NOMO-1 treated with dmso at 0.1 percent for 144 hours (cell line): ENCODE measurements around the gene INSIG2.

ENCODE experiments used
- DNase-seq: peaks from one replicate; lab custom pipeline; 2025; ENCODE audit not compliant: unreplicated experiment; lab: John Stamatoyannopoulos, UW

The INSIG2 gene

DNA sequence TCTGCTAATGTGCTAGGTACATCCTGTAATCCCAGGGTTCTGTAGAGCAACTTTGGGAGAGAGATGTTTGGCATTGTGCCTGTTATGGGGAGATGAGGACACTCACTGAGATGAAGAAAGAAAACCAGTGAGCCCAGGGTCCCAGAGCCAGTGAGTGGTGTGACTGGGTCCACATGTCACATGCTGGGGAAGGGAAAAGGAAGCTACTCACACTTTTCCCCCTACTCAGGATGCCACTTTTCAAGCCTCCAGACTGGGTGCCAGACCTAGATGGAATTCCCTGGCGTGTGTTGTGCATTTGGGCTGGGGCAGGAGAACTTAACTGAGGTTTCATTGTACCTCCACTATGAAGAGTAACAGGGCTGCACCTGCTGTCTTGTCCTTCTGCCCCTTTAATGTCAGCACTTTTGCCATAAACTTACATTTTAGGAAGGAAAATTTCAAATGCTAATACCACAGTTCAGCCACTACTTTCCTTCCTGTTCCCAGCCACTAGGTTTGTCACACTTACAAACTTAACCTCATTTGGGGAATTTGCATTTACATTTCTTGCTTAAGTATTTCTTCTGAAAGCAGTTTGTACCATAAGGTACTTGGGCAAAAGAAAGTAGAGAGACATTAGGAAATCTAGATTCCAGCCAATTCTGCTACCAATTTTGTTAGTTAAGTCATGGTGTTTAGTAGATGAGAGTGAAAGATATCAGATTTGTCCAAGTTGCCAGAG is 10.2 kb downstream of the INSIG2 start:
- DNase-seq: no peak

DNA sequence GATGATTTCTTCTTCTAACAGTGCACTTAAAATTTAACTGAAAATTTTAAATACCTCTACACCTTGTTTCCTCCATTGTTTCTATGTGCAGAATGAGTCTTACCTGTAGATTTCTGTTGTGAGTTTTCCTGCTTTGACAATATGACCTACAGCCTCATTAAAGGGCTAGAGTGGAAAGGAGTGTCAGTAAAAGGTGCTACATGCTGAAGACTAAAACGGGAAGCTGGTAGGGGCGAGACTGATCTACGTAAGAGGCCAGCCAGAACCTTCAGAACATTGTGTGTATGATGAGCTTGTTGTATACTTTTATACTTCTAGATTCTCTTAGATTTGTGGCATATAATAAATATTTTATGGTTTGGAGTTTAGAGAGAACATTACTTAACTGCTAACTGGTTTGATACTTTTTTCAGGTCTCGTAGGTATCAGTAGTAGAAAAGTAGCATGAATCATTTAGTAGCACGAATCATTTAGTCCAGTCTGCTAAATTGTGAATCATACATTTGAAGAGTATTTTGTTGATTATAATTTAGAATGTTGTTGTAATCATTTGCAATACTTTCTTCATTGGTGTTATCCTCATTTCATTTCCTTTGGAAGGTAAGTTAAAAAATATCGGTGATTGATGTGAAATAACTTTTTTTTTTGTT is 14.3 kb downstream of the INSIG2 start:
- DNase-seq: no peak

DNA sequence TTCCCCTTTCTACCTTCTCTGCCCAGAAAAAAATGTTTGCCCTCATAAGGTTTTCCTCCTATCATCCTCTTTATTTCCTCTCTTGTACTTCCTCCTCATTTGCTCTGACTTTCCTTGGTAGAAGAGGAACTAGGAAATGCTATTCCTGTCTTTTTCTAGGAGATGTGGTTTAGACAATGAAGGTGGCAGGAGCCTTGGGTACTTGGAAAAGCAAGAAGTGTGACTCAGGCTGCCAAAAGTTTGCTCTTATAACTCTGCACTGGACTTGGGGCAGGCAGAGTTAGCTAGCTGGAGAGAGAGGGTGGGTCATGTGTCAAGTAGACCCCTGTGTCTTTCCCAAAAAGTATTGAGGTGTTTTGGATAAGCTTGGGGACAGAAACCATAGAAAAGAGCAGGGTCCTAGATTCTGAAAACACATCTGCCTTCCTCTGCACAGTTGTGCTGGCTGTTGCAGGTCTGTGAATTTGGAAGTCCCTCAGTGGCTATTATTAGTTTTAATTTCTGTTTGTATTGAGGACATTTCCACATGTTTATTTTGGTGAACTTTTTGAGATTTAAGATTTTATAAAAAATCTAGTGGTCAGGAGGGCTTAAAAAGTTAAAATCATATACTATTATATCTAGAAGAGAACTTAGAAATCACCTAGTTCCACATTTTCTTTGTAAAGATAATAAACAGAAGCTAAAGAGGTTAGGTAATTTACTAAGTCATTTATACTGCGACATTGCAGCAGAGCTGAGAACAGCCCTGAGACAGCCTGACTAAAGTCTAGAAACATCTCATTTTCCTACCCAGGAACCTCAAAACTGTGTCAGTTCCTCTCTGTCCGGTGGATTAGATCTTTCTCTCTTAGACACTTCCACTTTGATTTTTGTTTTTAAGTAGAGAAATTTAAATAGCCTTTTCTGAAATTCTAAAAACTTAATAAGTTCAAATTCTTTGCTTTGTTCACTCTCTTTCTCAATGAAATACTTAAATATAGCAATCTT is 16.0 kb downstream of the INSIG2 start:
- no peak for DNase-seq

DNA sequence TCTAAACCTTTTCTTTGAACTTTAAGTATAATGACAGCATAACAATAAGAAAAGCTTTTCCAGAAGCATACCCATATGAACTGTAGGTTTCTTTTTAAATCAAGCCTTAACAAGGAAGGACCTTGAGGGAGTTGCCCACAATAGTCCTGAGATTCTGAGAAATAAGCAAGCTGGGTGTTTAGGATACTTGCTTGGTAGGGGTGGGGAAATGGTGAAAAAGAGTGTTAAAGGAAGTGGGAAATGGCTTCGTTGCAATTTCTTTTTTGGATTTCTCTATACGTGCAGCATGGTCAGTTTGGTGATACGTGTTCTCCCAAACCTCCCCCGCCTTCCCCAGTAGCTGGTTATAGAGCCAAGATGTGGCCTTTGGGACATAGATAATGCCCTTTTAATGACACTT is 17.2 kb downstream of the INSIG2 start:
- DNase-seq: no peak

DNA sequence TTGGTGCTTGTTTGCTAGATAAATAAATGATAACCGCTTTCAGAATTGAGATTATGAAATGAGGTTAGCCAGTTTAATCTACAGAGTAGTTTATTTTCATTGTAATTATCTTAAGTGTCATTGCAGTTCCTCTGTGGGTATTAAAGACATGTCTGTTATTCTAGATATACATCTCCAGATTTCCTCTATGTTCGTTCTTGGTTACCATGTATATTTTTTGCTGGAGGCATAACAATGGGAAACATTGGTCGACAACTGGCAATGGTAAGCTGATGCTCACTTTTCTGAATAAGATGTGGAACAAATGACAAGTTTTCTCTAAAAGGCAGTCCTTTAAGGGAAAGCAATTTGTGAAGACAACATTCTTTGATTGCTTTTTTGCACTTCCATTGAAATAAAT is 18.7 kb downstream of the INSIG2 start:
- DNase-seq: no peak

DNA sequence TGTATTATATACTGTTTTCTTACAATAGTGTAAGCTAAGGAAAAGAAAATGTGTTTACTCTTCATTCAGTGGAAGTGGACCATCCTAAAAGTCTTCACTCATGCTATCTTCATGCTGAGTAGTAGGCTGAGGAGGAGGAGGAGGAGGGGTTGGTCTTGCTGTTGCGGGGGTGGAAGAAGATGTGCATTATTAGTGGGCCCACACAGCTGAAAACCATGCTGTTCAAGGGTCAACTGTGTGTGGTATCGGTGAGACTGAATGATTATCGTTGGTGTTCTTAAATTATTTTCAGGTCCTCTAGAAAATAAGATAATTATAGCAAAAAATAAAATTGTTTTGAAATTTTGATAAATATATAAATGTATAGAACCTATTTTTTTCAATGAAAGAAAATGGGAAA is 22.0 kb downstream of the INSIG2 start:
- no peak for DNase-seq

DNA sequence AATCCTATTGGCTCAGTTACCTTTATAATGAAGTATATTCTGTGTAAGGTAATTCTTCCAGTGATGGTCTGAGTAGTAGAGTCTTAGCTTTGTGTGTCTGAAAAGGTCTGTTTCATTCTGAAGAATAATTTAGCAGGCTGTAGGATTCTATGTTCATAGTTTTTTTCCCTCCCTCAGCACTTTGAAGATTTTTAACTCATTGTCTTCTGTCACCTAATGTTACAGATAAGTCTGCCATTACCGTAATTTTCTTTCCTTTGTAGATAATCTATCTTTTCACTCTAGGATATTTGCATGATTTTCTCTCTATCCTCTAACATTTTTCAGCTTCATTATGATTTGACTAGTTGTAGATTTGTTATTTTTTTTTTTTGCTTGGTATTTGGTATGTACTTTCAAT is 22.7 kb downstream of the INSIG2 start:
- DNase-seq: no peak

DNA sequence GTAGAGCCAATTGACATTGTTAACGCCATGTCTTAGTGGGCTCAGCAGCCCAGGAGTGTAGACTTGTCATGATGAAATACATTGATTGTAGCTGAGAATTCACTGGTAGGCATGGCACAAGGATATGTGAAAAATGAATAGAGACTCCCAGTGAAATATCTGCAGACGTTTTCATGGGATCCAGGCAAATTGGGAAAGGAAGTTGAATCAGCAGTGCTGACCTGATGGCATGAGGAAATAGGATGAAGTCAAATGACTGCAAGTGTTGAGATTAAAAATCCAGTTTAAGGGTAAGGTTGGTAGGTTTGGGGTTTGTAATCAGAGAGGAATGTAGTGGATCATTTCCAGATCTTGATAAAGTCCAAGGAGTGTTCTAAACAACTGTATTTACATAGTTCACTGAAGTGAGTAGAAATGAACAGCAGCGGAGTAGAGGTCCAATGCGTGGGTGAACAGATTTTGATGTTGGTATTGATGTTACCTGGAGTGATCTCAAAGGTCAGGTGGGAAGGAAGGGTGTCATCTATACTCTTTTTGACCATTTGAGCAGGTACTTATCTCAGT is 24.6 kb downstream of the INSIG2 start:
- no peak for DNase-seq

DNA sequence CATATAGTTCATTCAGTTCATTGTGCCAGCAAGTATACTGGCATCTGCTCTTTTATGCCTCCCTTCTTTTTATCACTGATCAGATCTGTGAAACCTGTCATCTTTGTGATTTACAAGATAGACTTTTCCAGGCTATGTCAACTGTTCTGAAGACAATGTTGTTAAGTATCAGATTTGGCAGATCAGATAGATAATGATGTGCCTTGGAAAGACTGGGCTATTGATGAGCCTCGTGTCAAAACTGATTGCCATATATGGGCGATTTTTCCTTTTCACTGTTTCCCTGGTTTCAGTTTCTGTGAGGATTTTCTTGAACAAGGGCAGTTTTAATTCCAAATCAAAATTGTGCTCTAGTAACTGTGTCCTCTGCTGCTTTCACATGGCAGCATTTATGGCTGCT is 26.6 kb downstream of the INSIG2 start:
- DNase-seq: no peak

DNA sequence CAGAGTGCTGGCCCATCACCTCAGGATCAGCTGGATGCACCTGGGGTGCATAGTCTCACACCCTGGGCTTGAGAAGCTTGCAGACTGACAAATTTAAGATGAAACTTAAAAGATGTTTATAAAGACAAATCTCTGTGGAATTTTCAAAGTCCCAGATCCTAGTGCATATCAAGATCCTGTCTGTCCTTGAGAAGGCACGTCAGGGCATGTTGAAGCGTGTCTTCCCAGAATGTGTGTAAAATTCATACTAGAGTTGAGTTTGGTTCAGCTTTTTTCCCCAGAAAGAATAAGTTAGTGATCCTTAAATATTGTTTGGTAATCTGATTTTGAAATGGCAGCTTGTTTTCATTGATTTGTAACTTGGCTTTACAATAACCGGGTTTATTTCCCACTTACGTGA is 27.5 kb downstream of the INSIG2 start:
- DNase-seq: no peak

DNA sequence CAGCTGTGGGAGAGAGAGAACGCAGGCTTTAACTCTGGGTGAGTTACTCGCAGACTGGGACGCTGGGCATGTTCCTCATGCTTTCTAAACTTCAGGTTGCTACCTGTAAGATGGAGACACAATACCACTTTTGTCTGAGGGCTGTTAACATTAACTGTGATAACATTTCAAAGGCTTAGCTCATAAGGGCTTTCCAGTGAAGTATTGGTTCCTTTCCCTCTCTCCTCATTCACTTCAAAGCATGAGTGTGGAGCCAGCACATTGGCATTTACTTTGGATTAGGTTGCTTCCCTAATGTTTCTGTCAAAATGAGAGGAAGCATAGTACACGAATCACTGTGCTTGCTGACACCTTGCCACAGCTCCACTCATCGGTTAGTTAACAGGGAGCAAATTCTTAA is 30.2 kb downstream of the INSIG2 start:
- no peak for DNase-seq

DNA sequence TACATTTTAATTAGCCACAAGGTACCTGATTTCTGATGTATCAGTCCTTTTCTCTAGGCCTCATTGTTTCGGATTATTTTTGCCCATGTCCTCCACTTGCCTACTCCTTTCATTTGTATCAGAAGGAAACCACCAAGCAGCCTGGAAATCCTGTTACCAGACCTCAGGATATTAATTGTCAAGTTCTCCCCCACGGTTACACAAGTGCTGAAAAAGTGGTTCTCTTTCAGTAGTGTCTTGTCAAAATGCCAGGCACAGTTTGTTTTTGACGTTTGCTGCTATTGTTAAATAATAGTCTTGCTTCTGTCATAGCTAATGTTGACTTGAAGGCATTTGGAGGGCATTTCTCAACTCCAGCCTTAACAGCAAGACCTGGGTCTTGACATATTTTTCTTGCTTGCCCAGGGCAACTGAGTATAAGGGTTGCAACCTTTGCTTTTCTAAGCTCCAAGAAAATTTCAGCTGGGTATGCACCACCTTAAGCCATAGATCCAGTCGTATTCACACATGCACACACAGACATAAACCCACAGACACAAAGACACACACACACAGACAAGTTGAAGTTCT is 31.0 kb downstream of the INSIG2 start:
- DNase-seq: no peak

DNA sequence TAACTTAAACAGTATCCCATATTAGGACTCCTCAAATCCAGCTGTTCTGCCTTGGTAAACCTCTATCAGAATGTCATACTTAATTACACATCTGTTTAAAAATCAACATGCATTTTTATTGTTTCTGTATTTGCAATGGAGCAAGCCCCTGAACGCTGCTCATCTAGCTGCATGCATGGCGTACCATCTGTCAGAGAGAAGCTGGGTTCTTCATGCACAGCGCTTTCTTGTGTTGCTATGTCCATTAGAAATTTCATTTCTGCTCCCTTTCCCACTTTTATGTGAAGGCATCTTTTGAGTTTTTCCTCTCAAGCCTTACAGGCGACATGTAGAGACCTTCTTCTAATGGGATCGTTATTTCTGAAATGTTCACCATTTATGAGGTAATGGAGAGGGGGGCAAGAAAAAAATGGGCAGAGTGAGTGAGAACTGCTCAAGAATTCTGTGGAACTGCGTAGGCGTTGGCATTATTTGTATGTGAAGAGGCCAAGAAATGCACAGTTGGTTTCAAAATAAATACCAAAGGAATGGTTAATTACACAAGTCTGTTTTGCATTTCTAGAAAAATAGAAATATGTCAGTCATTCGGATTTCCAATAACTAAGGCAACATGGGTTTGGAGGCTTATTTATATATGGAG is 31.6 kb downstream of the INSIG2 start:
- no peak for DNase-seq

DNA sequence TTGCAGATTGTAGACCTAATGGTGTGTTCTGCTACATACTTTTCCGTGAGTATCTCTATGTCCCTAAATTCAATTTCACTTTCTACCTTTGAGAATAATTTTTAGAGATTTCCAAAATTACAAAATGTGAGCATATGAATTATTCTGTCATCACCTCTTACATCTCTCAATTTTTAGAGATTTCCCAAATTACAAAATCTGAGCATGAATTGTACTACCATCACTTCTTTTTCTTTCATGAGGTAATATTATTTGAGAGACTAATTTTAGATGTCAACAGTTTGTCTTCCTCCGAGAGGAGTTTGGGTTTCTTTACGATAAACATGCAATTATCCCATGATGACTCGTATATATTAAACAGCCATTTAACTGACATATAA is 32.1 kb downstream of the INSIG2 start:
- DNase-seq: no peak

DNA sequence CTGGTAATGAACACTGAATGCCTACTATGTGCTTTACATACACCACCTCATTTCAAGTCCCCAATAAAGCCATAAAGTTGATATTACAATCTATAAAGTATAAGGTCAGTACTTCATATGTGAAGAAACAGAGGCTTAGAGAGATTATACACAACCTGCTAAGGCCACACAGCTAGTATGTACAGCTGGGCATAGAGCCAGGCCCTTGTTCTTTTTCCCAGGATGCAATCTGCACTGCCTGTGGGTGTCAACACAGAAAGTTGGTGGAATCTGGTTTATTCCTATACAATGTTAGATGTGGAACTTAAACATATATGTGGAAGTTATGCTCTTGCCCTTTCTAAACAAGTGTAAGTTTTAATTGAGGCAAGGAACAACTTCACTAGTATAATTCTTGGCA is 32.8 kb downstream of the INSIG2 start:
- no peak for DNase-seq

DNA sequence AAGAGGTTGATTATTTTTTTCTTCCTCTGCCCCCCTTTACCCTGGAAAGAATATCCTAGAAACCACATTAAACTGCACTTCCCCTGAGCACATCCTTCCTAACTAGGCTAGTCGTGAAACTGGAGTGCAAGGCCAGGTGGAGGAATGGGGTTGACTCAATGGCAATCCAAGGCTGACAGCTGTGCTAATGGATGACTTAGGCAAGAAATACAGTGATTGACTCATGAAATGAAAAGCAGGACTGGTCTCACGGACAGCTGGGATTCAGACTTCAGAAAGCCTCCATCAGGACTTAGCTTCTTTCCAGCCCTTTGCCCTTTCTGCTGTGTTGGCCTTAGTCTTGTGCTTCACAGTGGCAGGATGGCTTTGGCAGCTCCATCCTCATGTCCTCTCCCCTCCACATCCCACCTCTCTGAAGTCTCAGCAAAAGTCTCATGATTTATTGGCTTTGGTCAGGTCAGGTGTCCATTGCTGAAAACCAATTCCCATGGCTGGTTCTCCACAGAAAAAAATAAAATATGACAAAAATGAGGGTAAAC is 33.8 kb downstream of the INSIG2 start:
- no peak for DNase-seq

DNA sequence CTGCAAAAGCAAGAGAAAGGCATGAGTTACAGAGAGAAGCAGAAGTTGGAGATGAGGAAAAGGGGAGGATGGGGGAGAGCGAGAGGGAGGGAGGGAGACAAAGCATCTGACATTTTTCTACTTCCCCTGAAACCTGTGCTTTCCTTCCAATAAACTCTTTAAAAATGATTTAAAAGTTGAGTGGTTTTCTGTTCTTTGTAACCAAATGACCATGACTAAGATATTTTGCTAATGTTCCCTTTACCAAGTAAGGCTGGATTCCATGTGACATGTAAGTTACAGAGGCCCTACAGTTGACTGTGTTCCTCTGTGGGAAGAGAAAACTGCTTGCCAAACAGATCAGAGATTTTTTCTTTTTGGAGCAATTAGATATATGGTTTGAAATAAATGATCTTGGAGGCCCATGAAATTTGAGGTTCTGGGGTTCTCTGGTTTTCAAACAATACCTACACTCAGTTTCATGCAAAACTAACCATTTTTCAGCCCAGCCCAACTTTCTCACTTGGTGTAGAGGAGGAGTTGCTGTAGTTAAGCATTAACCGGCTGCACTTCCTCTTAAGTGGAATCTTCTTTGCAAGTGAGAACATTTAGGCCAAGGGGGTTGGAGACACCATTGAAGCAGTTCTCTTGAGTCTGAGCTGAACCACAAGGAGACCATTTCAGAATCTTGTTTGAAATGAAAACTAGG is 34.5 kb downstream of the INSIG2 start:
- DNase-seq: peak; percentile 66

DNA sequence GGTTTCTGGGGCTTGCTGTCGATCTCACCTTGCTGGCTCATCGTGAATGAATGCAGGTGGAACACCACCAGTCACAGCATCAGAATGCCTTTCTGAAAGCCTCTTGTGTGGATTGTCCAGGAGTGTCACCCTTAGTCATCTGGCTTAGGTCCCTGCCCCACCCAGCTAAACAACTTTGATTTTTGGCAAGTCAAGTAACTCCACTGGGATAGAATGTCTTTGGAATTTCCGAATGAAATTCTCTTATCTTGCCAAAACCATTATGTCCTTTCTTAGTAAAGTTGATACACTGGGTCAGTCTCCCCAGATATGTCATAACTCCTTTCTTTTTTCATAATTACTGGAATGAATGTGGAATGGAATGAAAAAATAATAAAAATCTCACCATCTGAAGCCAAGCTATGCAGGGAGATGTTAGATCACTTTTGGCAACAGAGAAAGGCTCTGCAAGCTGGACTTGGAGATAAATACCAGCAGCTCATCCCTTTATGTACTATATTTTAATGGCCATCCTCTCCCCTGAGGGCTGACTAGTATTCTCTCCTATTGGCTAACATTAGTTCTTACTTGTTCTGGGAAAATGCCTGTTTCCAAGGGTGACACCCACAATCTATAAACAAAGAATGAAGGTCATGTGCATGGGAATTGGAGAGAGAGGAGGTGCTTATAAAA is 35.4 kb downstream of the INSIG2 start:
- no peak for DNase-seq

DNA sequence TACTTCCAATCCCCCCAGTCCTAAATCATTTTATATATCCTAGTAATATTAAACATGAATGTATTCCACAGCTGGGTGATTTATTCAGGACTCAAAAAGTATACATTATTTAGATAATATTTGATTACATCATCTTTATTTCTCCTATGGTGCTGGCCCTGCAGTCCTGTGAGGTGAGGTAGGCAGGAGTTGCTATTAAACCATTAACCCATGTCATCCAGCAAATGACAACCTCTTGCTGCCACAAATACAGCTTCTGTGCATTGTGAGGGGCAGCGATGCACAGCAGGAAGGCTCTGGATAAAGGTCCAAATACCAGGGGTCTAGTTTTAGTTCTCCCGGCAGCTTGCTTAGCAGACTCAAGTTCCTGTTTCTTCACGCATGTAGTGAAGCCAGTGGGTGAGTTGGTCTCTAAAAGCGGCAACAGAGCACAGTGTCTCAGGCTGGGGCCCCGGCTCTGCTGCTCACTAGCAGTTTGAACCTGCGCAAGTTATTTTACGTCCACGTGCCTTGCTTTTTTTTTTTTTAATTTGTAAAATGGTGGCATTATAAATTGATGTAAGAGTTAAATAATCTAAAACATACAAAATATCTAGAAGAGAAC is 36.1 kb downstream of the INSIG2 start:
- peak; percentile 32 for DNase-seq
